H9 (cell line): ENCODE measurements around the gene DRG1. TPM values are rescaled to one million over a fixed set of nuclear protein-coding genes. Genes with fewer than 3 reads are reported as not detected.

Experiments used
- DNase-seq: peaks from one replicate; pipeline ENCODE4 v3.0.0-alpha.2; 2017
- H2AFZ ChIP-seq: one replicate; pipeline ENCODE4 v1.6.1; 2013; ENCODE audit warnings: mild to moderate bottlenecking, low read length, control low read depth, moderate library complexity
- H2AK5ac ChIP-seq: 2 replicates; pipeline ENCODE4 v1.6.1; 2013; ENCODE audit warnings: low read length, control low read depth, mixed read lengths; ENCODE audit not compliant: insufficient read length
- H2BK120ac ChIP-seq: one replicate; pipeline ENCODE4 v1.6.1; 2013; ENCODE audit warnings: low read depth, mild to moderate bottlenecking, low read length, control low read depth, inconsistent platforms; ENCODE audit not compliant: poor library complexity, severe bottlenecking
- H2BK12ac ChIP-seq: 2 replicates; pipeline ENCODE4 v1.6.1; 2013; ENCODE audit warnings: low read length, control low read depth, mixed read lengths, low read depth; ENCODE audit not compliant: insufficient read length
- H2BK15ac ChIP-seq: 2 replicates; pipeline ENCODE4 v1.6.1; 2013; ENCODE audit warnings: low read depth, low read length, control low read depth
- H2BK20ac ChIP-seq: one replicate; pipeline ENCODE4 v1.6.1; 2013; ENCODE audit warnings: low read depth, mild to moderate bottlenecking, low read length, control low read depth, inconsistent platforms; ENCODE audit not compliant: poor library complexity, severe bottlenecking
- H2BK5ac ChIP-seq: 2 replicates; pipeline ENCODE4 v1.6.1; 2013; ENCODE audit warnings: low read length, control low read depth, mixed read lengths; ENCODE audit not compliant: insufficient read length
- H3K14ac ChIP-seq: 2 replicates; pipeline ENCODE4 v1.6.1; 2013; ENCODE audit warnings: low read length, control low read depth; ENCODE audit not compliant: insufficient read depth
- H3K18ac ChIP-seq: 2 replicates; pipeline ENCODE4 v1.6.1; 2013; ENCODE audit warnings: low read depth, mild to moderate bottlenecking, mixed read lengths, low read length, control low read depth; ENCODE audit not compliant: insufficient read length
- H3K23ac ChIP-seq: 2 replicates; pipeline ENCODE4 v1.6.1; 2013; ENCODE audit warnings: low read length, control low read depth, mixed read lengths, low read depth; ENCODE audit not compliant: insufficient read length
- H3K23me2 ChIP-seq: 2 replicates; pipeline ENCODE4 v1.6.1; 2013; ENCODE audit warnings: low read depth, mild to moderate bottlenecking, mixed read lengths, low read length, control low read depth; ENCODE audit not compliant: insufficient read length, poor library complexity, severe bottlenecking
- H3K27ac ChIP-seq: 2 replicates; pipeline ENCODE4 v1.5.1; 2013; ENCODE audit warnings: low read length, control low read depth, mixed read lengths, low read depth; ENCODE audit not compliant: insufficient read length
- H3K27me3 ChIP-seq: 2 replicates; pipeline ENCODE4 v1.6.1; 2013; ENCODE audit warnings: low read length, control low read depth, inconsistent platforms; ENCODE audit not compliant: insufficient read depth
- H3K4ac ChIP-seq: 2 replicates; pipeline ENCODE4 v1.6.1; 2013; ENCODE audit warnings: low read depth, mild to moderate bottlenecking, control low read depth, inconsistent platforms, low read length, moderate library complexity
- H3K4me1 ChIP-seq: 2 replicates; pipeline ENCODE4 v1.6.1; 2013; ENCODE audit warnings: low read length, control low read depth, inconsistent platforms; ENCODE audit not compliant: insufficient read depth
- H3K4me2 ChIP-seq: 2 replicates; pipeline ENCODE4 v1.6.1; 2013; ENCODE audit warnings: low read length, control low read depth, mixed read lengths; ENCODE audit not compliant: insufficient read length, insufficient read depth
- H3K56ac ChIP-seq: 2 replicates; pipeline ENCODE4 v1.6.1; 2013; ENCODE audit warnings: low read depth, mild to moderate bottlenecking, mixed read lengths, low read length, control low read depth; ENCODE audit not compliant: insufficient read length
- H3K79me1 ChIP-seq: 2 replicates; pipeline ENCODE4 v1.6.1; 2013; ENCODE audit warnings: low read depth, mild to moderate bottlenecking, moderate library complexity, low read length, control low read depth, inconsistent platforms; ENCODE audit not compliant: insufficient read depth, poor library complexity, severe bottlenecking
- H3K79me2 ChIP-seq: 2 replicates; pipeline ENCODE4 v1.6.1; 2013; ENCODE audit warnings: low read length, control low read depth, inconsistent platforms; ENCODE audit not compliant: insufficient read depth
- H3K9ac ChIP-seq: 2 replicates; pipeline ENCODE4 v1.6.1; 2013; ENCODE audit warnings: low read length, control low read depth, mixed read lengths; ENCODE audit not compliant: insufficient read length; ENCODE audit errors: extremely low read depth
- H3K9me3 ChIP-seq: one replicate; pipeline ENCODE4 v1.6.1; 2013; ENCODE audit warnings: low read depth, low read length, inconsistent platforms; ENCODE audit not compliant: control insufficient read depth
- H3T11ph ChIP-seq: one replicate; pipeline ENCODE4 v1.6.1; 2013; ENCODE audit warnings: mild to moderate bottlenecking, low read length, control low read depth, inconsistent platforms
- H4K20me1 ChIP-seq: one replicate; pipeline ENCODE4 v1.6.1; 2013; ENCODE audit not compliant: control insufficient read depth, insufficient read length, insufficient read depth
- H4K5ac ChIP-seq: 2 replicates; pipeline ENCODE4 v1.6.1; 2013; ENCODE audit warnings: low read depth, mild to moderate bottlenecking, mixed read lengths, low read length, control low read depth; ENCODE audit not compliant: insufficient read length
- H4K8ac ChIP-seq: replicated peaks from 2 replicates; pipeline ENCODE4 v1.6.1; 2013; ENCODE audit warnings: low read length, control low read depth, mixed read lengths, low read depth; ENCODE audit not compliant: insufficient read length
- H4K91ac ChIP-seq: 2 replicates; pipeline ENCODE4 v1.6.1; 2013; ENCODE audit warnings: low read depth, mild to moderate bottlenecking, moderate library complexity, mixed read lengths, low read length, control low read depth; ENCODE audit not compliant: insufficient read length
- H3K27ac Mint-ChIP-seq, 3 experiments: 2 replicates in 2 of 3; 3 replicates in 1 of 3; pipeline ENCODE4 v1.8.0; 2020 to 2021; ENCODE audit warnings: mixed read lengths in 3 of 3, mild to moderate bottlenecking in 1 of 3, moderate library complexity in 1 of 3
- H3K27me3 Mint-ChIP-seq: 2 replicates; pipeline ENCODE4 v1.8.0; 2021; ENCODE audit warnings: low read depth, mild to moderate bottlenecking, moderate library complexity, mixed read lengths
- H3K36me3 Mint-ChIP-seq, 3 experiments: 2 replicates in 2 of 3; 3 replicates in 1 of 3; pipeline ENCODE4 v1.8.0; 2020 to 2021; ENCODE audit warnings: low read depth in 3 of 3, mixed read lengths in 3 of 3; ENCODE audit not compliant: insufficient read depth in 1 of 3
- H3K4me1 Mint-ChIP-seq, 2 experiments: 2 replicates each; pipeline ENCODE4 v1.8.0; 2020; ENCODE audit warnings: mixed read lengths in 2 of 2
- H3K4me3 Mint-ChIP-seq, 2 experiments: 2 replicates in 1 of 2; 3 replicates in 1 of 2; pipeline ENCODE4 v1.8.0; 2020 to 2021; ENCODE audit warnings: mild to moderate bottlenecking in 2 of 2, mixed read lengths in 2 of 2, moderate library complexity in 1 of 2
- H3K9me3 Mint-ChIP-seq, 2 experiments: 2 replicates in 1 of 2; 3 replicates in 1 of 2; pipeline ENCODE4 v1.8.0; 2020; ENCODE audit warnings: mild to moderate bottlenecking in 2 of 2, mixed read lengths in 2 of 2, moderate library complexity in 1 of 2
- WGBS: extraction: QIAGEN DNeasy Blood & Tissue Kit; methylation state at CpG from one replicate; pipeline ENCODE4 v1.1.7; 2013; ENCODE audit warnings: missing lambda C conversion rate, low lambda C conversion rate, mixed read lengths; ENCODE audit not compliant: insufficient read length; ENCODE audit errors: extremely low coverage; 5-methylcytosine and 5-hydroxymethylcytosine counted together
- total RNA-seq: library from RNA; stranded (reverse); gene quantifications from 2 replicates; pipeline ENCODE4 v1.2.1, GENCODE V29; 2021
- TF ChIP-seq, protein P1 (sequence below): fragments of 200-600 bp; sonication (generic); conservative IDR thresholded peaks from 3 replicates; pipeline ENCODE4 v1.8.0; 2021; ENCODE audit warnings: antibody characterized with exemption, mild to moderate bottlenecking

Gene DRG1
- total RNA-seq, 1 experiment from 2014 or later: 89.5 TPM

- H3K9ac ChIP-seq: no peak overlapping the region
- no peak overlapping the region for H3K14ac ChIP-seq
- peaks cover under 1% of the 10 kb centered on the region; the same call in 1 of the 2 replicates for H3K79me2 ChIP-seq
- H3K9me3 Mint-ChIP-seq: no peaks in the 10 kb centered on the region
- no peak overlapping the region for H2BK120ac ChIP-seq
- no peak overlapping the region for H2BK20ac ChIP-seq
- no peak for DNase-seq
- H3K27ac ChIP-seq: no peak overlapping the region
- 0 out of 2 replicates have a peak, but pooled peaks cover 2% of the 10 kb centered on the region for H3K4me1 ChIP-seq
- no peak overlapping the region for H2BK5ac ChIP-seq
- no peaks in the 10 kb centered on the region for H3K27me3 ChIP-seq
- H2BK12ac ChIP-seq: no peak overlapping the region
- H3K4ac ChIP-seq: no peak overlapping the region; the same call in 1 of the 2 replicates
- no peaks in the 10 kb centered on the region for H3K27me3 Mint-ChIP-seq
- TF ChIP-seq, protein P1, sequence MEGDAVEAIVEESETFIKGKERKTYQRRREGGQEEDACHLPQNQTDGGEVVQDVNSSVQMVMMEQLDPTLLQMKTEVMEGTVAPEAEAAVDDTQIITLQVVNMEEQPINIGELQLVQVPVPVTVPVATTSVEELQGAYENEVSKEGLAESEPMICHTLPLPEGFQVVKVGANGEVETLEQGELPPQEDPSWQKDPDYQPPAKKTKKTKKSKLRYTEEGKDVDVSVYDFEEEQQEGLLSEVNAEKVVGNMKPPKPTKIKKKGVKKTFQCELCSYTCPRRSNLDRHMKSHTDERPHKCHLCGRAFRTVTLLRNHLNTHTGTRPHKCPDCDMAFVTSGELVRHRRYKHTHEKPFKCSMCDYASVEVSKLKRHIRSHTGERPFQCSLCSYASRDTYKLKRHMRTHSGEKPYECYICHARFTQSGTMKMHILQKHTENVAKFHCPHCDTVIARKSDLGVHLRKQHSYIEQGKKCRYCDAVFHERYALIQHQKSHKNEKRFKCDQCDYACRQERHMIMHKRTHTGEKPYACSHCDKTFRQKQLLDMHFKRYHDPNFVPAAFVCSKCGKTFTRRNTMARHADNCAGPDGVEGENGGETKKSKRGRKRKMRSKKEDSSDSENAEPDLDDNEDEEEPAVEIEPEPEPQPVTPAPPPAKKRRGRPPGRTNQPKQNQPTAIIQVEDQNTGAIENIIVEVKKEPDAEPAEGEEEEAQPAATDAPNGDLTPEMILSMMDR: no peak
- no peak overlapping the region for H4K91ac ChIP-seq
- H2AFZ ChIP-seq: no peak overlapping the region
- no peak overlapping the region for H3T11ph ChIP-seq
- no peaks in the 10 kb centered on the region for H3K79me1 ChIP-seq
- no peak overlapping the region for H4K5ac ChIP-seq
- H4K20me1 ChIP-seq: no peaks in the 10 kb centered on the region
- no CpG with 5 or more reads among the region's 8 CpGs for WGBS
- no peak overlapping the region for H3K56ac ChIP-seq
- H3K18ac ChIP-seq: no peak overlapping the region
- no peak overlapping the region for H2AK5ac ChIP-seq
- no peak overlapping the region for H3K4me3 Mint-ChIP-seq
- no peak overlapping the region for H3K4me2 ChIP-seq
- no peak overlapping the region for H4K8ac ChIP-seq
- no peaks in the 10 kb centered on the region for H3K9me3 ChIP-seq
- peaks cover 10 to 18% of the 10 kb centered on the region in 2 experiments for H3K4me1 Mint-ChIP-seq
- no peak overlapping the region for H2BK15ac ChIP-seq
- H3K23me2 ChIP-seq: peaks cover 8% of the 10 kb centered on the region
- H3K36me3 Mint-ChIP-seq: peaks cover 0 to 1% (median 0%) of the 10 kb centered on the region in 3 experiments; a peak in 2 of 7 replicates
- H3K27ac Mint-ChIP-seq: peak overlapping the region in 1 of 3 experiments; percentile 31; a peak in 2 of 7 replicates
- no peak overlapping the region for H3K23ac ChIP-seq
These were observed 49.0 kb upstream of the DRG1 start for GRCh38 chr22:31350410-31350863.
